Glutamatergic neuron (in vitro differentiated cells): ENCODE measurements around the gene ITIH1. TPM values are rescaled to one million over a fixed set of nuclear protein-coding genes. Genes with fewer than 3 reads are reported as not detected.

ENCODE experiments used
- DNase-seq: peaks from one replicate; pipeline ENCODE4 v3.0.0; 2022
- H3K27ac Mint-ChIP-seq: one replicate; pipeline ENCODE4 v1.8.0; 2020; ENCODE audit warnings: mild to moderate bottlenecking, mixed read lengths, inconsistent platforms; ENCODE audit not compliant: unreplicated experiment
- H3K27me3 Mint-ChIP-seq: one replicate; pipeline ENCODE4 v1.8.0; 2020; ENCODE audit warnings: mild to moderate bottlenecking, moderate library complexity, mixed read lengths, inconsistent platforms; ENCODE audit not compliant: unreplicated experiment
- H3K36me3 Mint-ChIP-seq: one replicate; pipeline ENCODE4 v1.8.0; 2020; ENCODE audit warnings: mild to moderate bottlenecking, mixed read lengths, inconsistent platforms; ENCODE audit not compliant: unreplicated experiment
- H3K4me1 Mint-ChIP-seq: one replicate; pipeline ENCODE4 v1.8.0; 2020; ENCODE audit warnings: mild to moderate bottlenecking, low read depth, mixed read lengths, inconsistent platforms; ENCODE audit not compliant: unreplicated experiment
- H3K4me3 Mint-ChIP-seq: one replicate; pipeline ENCODE4 v1.8.0; 2020; ENCODE audit warnings: mild to moderate bottlenecking, mixed read lengths, inconsistent platforms; ENCODE audit not compliant: unreplicated experiment
- H3K9me3 Mint-ChIP-seq: one replicate; pipeline ENCODE4 v1.8.0; 2020; ENCODE audit warnings: mild to moderate bottlenecking, moderate library complexity, mixed read lengths, inconsistent platforms; ENCODE audit not compliant: unreplicated experiment
- CTCF ChIP-seq: fragments of 200-600 bp; sonication (generic); IDR thresholded peaks from one replicate; pipeline ENCODE4 v1.5.0; 2021; ENCODE audit not compliant: partially characterized antibody, unreplicated experiment
- total RNA-seq: library from RNA; stranded (reverse); fragmentation: NEBNext Ultra II Directional; extraction: Animal tissue kit (Norgen Biotek cat#: 25700); gene quantifications from one replicate; pipeline ENCODE4 v1.2.1, GENCODE V29; 2021; ENCODE audit not compliant: unreplicated experiment

The ITIH1 gene
- total RNA-seq, 1 donor from 2014 or later: not detected

- Mint-ChIP-seq H3K27me3 (peaks cover 10% of the 10 kb centered on the region), H3K36me3 (no peaks in the 10 kb centered on the region), H3K27ac (no peak overlapping the region), H3K9me3 (peaks cover 2% of the 10 kb centered on the region), H3K4me1 (no peaks in the 10 kb centered on the region), H3K4me3 (no peak overlapping the region)
- TF ChIP-seq CTCF: no peak
- no peak for DNase-seq
Observed at GRCh38 chr3:52779011-52779836, 1.8 kb downstream of the ITIH1 start.

GRCh38 chr3:52779837-52780585 is 2.6 kb downstream of the ITIH1 start:
- no peak for DNase-seq
- Mint-ChIP-seq H3K27me3 (peaks cover 6% of the 10 kb centered on the region), H3K36me3 (no peaks in the 10 kb centered on the region), H3K4me3 (no peak overlapping the region), H3K4me1 (no peaks in the 10 kb centered on the region), H3K9me3 (peaks cover 2% of the 10 kb centered on the region), H3K27ac (no peak overlapping the region)
- TF ChIP-seq CTCF: no peak

- TF ChIP-seq CTCF: no peak
- Mint-ChIP-seq H3K36me3 (no peaks in the 10 kb centered on the region), H3K4me1 (no peaks in the 10 kb centered on the region), H3K27me3 (peaks cover 6% of the 10 kb centered on the region), H3K9me3 (peaks cover 2% of the 10 kb centered on the region), H3K4me3 (no peak overlapping the region), H3K27ac (no peak overlapping the region)
- DNase-seq: peak; percentile 4
Observed at GRCh38 chr3:52781741-52782140, 4.3 kb downstream of the ITIH1 start.

GRCh38 chr3:52782412-52783210 is 5.2 kb downstream of the ITIH1 start:
- Mint-ChIP-seq H3K4me3 (no peak overlapping the region), H3K9me3 (peaks cover 2% of the 10 kb centered on the region), H3K27ac (no peak overlapping the region), H3K27me3 (peaks cover 6% of the 10 kb centered on the region), H3K36me3 (no peaks in the 10 kb centered on the region), H3K4me1 (no peaks in the 10 kb centered on the region)
- TF ChIP-seq CTCF: no peak
- DNase-seq: no peak
